Measurements from ENCODE around the gene FREM1.

- no peak for TF ChIP-seq CTCF (IDR thresholded peaks at IDR 0.05 in 8 of 11, conservative IDR thresholded peaks at IDR 0.05 in 3 of 11)
- no peak for TF ChIP-seq POLR2A (IDR thresholded peaks at IDR 0.05)
Measured at GRCh38 chr9:14780251-14780650, 130.0 kb downstream of the FREM1 start.

Data from spleen (tissue), 7 donors.